Measurements from ENCODE around the gene MFSD1. TPM values are rescaled to one million over a fixed set of nuclear protein-coding genes. Genes with fewer than 3 reads are reported as not detected.

MFSD1 gene
- total RNA-seq, 4 donors from 2014 or later: 18.6 to 33.5 (median 25.2) TPM

DNA sequence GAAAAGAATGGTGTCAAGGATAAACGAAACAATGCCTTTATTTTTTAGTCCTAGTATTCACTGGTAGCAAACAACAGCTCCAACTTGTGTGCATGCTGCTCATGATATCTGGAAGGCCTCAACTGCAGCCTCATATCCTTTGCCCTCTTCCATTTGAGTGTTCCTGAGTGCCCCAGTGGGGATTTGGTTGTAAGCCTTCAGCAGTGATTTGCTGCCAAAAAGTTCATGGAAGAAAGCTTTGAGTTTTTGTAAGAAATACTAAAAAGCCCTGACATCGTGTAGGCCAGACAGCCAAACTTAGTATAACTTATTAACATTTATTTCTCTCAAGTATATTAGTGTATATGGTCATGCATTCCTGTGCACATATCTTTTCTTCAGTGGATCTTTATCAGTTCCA lies 30.0 kb downstream of the MFSD1 start:
- no peak for ATAC-seq
- Histone ChIP-seq H3K36me3 (peaks cover 0 to 34% of the 10 kb centered on the region in 2 donors), H3K4me1 (no peaks in the 10 kb centered on the region), H3K27ac (no peak overlapping the region), H3K27me3 (no peaks in the 10 kb centered on the region), H3K9me3 (no peaks in the 10 kb centered on the region), H3K4me3 (no peak overlapping the region)
- in situ Hi-C loops (cut with MboI; ENCODE audit: low sequenced_read_pairs in 4 of 4) (loop anchor here in 3 of 4 donors (25.0 kb wide), 2 partner anchors 980 to 1155 kb away; partner anchors contain the start of gene IL12A (in 1 of the 3)), intact Hi-C loops (cut with DNase I; ENCODE audit: low total_unique reads) (no loop called here)
- DNase-seq: no peak
- TF ChIP-seq, protein P1, sequence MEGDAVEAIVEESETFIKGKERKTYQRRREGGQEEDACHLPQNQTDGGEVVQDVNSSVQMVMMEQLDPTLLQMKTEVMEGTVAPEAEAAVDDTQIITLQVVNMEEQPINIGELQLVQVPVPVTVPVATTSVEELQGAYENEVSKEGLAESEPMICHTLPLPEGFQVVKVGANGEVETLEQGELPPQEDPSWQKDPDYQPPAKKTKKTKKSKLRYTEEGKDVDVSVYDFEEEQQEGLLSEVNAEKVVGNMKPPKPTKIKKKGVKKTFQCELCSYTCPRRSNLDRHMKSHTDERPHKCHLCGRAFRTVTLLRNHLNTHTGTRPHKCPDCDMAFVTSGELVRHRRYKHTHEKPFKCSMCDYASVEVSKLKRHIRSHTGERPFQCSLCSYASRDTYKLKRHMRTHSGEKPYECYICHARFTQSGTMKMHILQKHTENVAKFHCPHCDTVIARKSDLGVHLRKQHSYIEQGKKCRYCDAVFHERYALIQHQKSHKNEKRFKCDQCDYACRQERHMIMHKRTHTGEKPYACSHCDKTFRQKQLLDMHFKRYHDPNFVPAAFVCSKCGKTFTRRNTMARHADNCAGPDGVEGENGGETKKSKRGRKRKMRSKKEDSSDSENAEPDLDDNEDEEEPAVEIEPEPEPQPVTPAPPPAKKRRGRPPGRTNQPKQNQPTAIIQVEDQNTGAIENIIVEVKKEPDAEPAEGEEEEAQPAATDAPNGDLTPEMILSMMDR (IDR thresholded peaks at IDR 0.05 in 4 of 5, conservative IDR thresholded peaks at IDR 0.05 in 1 of 5): no peak
- no peak for TF ChIP-seq POLR2A (IDR thresholded peaks at IDR 0.05)

- ATAC-seq (no peak), DNase-seq (no peak)
- Histone ChIP-seq H3K4me3 (no peak overlapping the region), H3K27ac (no peak overlapping the region), H3K36me3 (peaks cover 0 to 15% of the 10 kb centered on the region in 2 donors), H3K4me1 (no peaks in the 10 kb centered on the region), H3K27me3 (no peaks in the 10 kb centered on the region), H3K9me3 (no peaks in the 10 kb centered on the region)
- intact Hi-C loops (cut with DNase I; ENCODE audit: low total_unique reads) (no loop called here), in situ Hi-C loops (cut with MboI; ENCODE audit: low sequenced_read_pairs in 4 of 4) (loop anchor here in 3 of 4 donors (25.0 kb wide), 2 partner anchors 977 to 1152 kb away; partner anchors contain the start of gene IL12A (in 1 of the 3))
- TF ChIP-seq, protein P1 (IDR thresholded peaks at IDR 0.05 in 4 of 5, conservative IDR thresholded peaks at IDR 0.05 in 1 of 5): no peak
- no peak for TF ChIP-seq POLR2A (IDR thresholded peaks at IDR 0.05)
Measured at GRCh38 chr3:158835631-158836030, 33.8 kb downstream of the MFSD1 start.

GRCh38 chr3:158836312-158836711 lies 34.5 kb downstream of the MFSD1 start:
- Histone ChIP-seq H3K4me1 (no peaks in the 10 kb centered on the region), H3K9me3 (no peaks in the 10 kb centered on the region), H3K27me3 (no peaks in the 10 kb centered on the region), H3K27ac (no peak overlapping the region), H3K36me3 (peaks cover 0 to 14% of the 10 kb centered on the region in 2 donors), H3K4me3 (no peak overlapping the region)
- in situ Hi-C loops (cut with MboI; ENCODE audit: low sequenced_read_pairs in 4 of 4) (loop anchor here in 3 of 4 donors (25.0 kb wide), 2 partner anchors 976 to 1151 kb away; partner anchors contain the start of gene IL12A (in 1 of the 3)), intact Hi-C loops (cut with DNase I; ENCODE audit: low total_unique reads) (no loop called here)
- DNase-seq (no peak), ATAC-seq (no peak)
- no peak for TF ChIP-seq POLR2A (IDR thresholded peaks at IDR 0.05)
- TF ChIP-seq, protein P1 (IDR thresholded peaks at IDR 0.05 in 4 of 5, conservative IDR thresholded peaks at IDR 0.05 in 1 of 5): no peak

GRCh38 chr3:158837240-158837639 lies 35.4 kb downstream of the MFSD1 start:
- Histone ChIP-seq H3K9me3 (no peaks in the 10 kb centered on the region), H3K27me3 (no peaks in the 10 kb centered on the region), H3K27ac (no peak overlapping the region), H3K4me1 (no peaks in the 10 kb centered on the region), H3K4me3 (no peak overlapping the region), H3K36me3 (peaks cover 0 to 4% of the 10 kb centered on the region in 2 donors)
- DNase-seq (no peak), ATAC-seq (no peak)
- intact Hi-C loops (cut with DNase I; ENCODE audit: low total_unique reads) (no loop called here), in situ Hi-C loops (cut with MboI; ENCODE audit: low sequenced_read_pairs in 4 of 4) (loop anchor here in 3 of 4 donors (25.0 kb wide), 2 partner anchors 975 to 1150 kb away; partner anchors contain the start of gene IL12A (in 1 of the 3))
- no peak for TF ChIP-seq POLR2A (IDR thresholded peaks at IDR 0.05)
- TF ChIP-seq, protein P1 (IDR thresholded peaks at IDR 0.05 in 4 of 5, conservative IDR thresholded peaks at IDR 0.05 in 1 of 5): no peak
